GM12878 (cell line): ENCODE results near the gene CBX7.

Source experiments
- EZH2 ChIP-seq: IDR thresholded peaks from 2 replicates; pipeline ENCODE4 v1.6.1; 2012; ENCODE audit warnings: low read depth, mild to moderate bottlenecking, control low read depth, inconsistent platforms, low read length, borderline replicate concordance; ENCODE audit not compliant: control insufficient read depth
- SIX5 ChIP-seq: IDR thresholded peaks from 2 replicates; pipeline ENCODE4 v1.6.1; 2011; ENCODE audit warnings: mild to moderate bottlenecking, low read depth, low read length, moderate library complexity; ENCODE audit not compliant: severe bottlenecking
- TF ChIP-seq, protein P1 (sequence below), 3 experiments: IDR thresholded peaks in 2 of 3; conservative IDR thresholded peaks in 1 of 3; 2 replicates each; pipeline ENCODE4 v1.5.1; 2011; ENCODE audit warnings: low read depth in 3 of 3, low read length in 3 of 3, mild to moderate bottlenecking in 3 of 3, control low read depth in 2 of 3, moderate library complexity in 2 of 3, inconsistent platforms in 1 of 3, mixed read lengths in 1 of 3; ENCODE audit not compliant: control insufficient read depth in 2 of 3, insufficient read depth in 1 of 3; ENCODE audit errors: extremely low read depth in 1 of 3
- TF ChIP-seq, protein P2 (sequence below): IDR thresholded peaks from 2 replicates; pipeline ENCODE4 v1.6.1; 2011; ENCODE audit warnings: borderline replicate concordance, low read depth, mild to moderate bottlenecking, moderate library complexity, mixed read lengths, low read length; ENCODE audit not compliant: insufficient read depth; ENCODE audit errors: extremely low read length

DNA sequence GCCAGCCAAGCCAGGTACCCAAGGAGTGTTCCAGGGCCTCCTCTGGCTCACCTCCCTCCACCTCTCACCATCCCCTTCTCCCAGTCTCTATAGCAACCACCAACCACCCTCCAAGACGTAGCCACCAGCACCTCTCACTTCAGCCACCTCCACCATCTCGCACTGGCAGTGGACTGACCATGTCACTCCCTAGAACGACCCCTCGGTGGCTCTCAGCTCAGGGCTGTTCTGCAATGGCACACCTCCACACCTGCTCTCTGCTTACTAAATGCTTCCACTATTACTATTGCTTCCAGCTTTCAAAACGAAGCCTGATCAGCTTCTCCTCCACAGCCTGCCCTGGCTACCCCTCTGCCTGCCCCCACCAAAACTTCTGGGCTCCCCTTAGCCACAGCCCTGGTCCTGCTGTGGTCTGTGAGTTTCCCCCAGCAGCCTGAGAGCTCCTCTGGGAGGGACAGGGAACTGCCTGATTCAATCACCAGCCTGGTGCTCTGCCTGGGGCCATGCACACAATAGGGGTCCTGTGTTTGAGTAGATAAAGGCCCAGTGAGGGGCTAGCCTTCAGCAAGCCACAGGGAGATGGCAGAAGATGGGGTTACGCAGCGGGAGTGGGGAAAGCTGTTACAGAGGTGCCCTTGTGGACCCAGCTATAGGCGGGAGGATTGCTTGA is 17.5 kb upstream of the CBX7 start:
- TF ChIP-seq, protein P1, sequence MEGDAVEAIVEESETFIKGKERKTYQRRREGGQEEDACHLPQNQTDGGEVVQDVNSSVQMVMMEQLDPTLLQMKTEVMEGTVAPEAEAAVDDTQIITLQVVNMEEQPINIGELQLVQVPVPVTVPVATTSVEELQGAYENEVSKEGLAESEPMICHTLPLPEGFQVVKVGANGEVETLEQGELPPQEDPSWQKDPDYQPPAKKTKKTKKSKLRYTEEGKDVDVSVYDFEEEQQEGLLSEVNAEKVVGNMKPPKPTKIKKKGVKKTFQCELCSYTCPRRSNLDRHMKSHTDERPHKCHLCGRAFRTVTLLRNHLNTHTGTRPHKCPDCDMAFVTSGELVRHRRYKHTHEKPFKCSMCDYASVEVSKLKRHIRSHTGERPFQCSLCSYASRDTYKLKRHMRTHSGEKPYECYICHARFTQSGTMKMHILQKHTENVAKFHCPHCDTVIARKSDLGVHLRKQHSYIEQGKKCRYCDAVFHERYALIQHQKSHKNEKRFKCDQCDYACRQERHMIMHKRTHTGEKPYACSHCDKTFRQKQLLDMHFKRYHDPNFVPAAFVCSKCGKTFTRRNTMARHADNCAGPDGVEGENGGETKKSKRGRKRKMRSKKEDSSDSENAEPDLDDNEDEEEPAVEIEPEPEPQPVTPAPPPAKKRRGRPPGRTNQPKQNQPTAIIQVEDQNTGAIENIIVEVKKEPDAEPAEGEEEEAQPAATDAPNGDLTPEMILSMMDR (IDR thresholded peaks at IDR 0.05 in 2 of 3, conservative IDR thresholded peaks at IDR 0.05 in 1 of 3; ENCODE audit: control insufficient read depth in 2 of 3, extremely low read depth in 1 of 3, insufficient read depth in 1 of 3, low read depth in 3 of 3, low read length in 3 of 3), result no peak
- TF ChIP-seq SIX5, result no peak
- no peak for TF ChIP-seq EZH2
- TF ChIP-seq, protein P2, sequence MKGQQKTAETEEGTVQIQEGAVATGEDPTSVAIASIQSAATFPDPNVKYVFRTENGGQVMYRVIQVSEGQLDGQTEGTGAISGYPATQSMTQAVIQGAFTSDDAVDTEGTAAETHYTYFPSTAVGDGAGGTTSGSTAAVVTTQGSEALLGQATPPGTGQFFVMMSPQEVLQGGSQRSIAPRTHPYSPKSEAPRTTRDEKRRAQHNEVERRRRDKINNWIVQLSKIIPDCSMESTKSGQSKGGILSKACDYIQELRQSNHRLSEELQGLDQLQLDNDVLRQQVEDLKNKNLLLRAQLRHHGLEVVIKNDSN, result no peak
